Natural killer cell treated with Interleukin-12 subunit alpha and Interleukin-12 subunit beta and Interleukin-15 and Interleukin-18, amount 100 ng/mL, for 72 hours (primary cell): ENCODE measurements around the gene SH2B3. TPM values are rescaled to one million over a fixed set of nuclear protein-coding genes. Genes with fewer than 3 reads are reported as not detected.
"Not testable (repeated sequence)": the region's sequence is repeated elsewhere in the genome, so short reads cannot be mapped to it uniquely, and the experiment has no call there.

Experiments used
- ATAC-seq, 2 donors: fragments of 150-1000 bp; cut with Tn5 transposase in 1 of 2; sonication (Bioruptor Pico), chemical (Tn5 transposase) in 1 of 2; 2 replicates each; pipeline ENCODE4 v1.10.0; 2021
- DNase-seq: peaks from one replicate; pipeline ENCODE4 v3.0.0; 2022; ENCODE audit warnings: low spot score
- H3K27ac Mint-ChIP-seq, 2 donors: 1 replicate in 1 of 2; 2 replicates in 1 of 2; pipeline ENCODE4 v1.8.0; 2022; ENCODE audit warnings: mixed read lengths in 2 of 2, mild to moderate bottlenecking in 1 of 2, moderate library complexity in 1 of 2
- H3K27me3 Mint-ChIP-seq, 2 donors: 1 replicate in 1 of 2; 2 replicates in 1 of 2; pipeline ENCODE4 v1.8.0; 2022; ENCODE audit warnings: mixed read lengths in 2 of 2
- H3K36me3 Mint-ChIP-seq: one replicate; pipeline ENCODE4 v1.8.0; 2022; ENCODE audit warnings: mixed read lengths
- H3K4me1 Mint-ChIP-seq, 2 donors: 1 replicate in 1 of 2; 2 replicates in 1 of 2; pipeline ENCODE4 v1.8.0; 2022; ENCODE audit warnings: low read depth in 2 of 2, mixed read lengths in 2 of 2, mild to moderate bottlenecking in 1 of 2
- H3K4me3 Mint-ChIP-seq: one replicate; pipeline ENCODE4 v1.8.0; 2022; ENCODE audit warnings: mixed read lengths
- H3K9me3 Mint-ChIP-seq: 2 replicates; pipeline ENCODE4 v1.8.0; 2022; ENCODE audit warnings: mixed read lengths
- total RNA-seq, 2 donors: library from RNA; stranded (reverse); gene quantifications; one replicate each; pipeline ENCODE4 v1.2.3, GENCODE V29; 2022

The SH2B3 gene
- total RNA-seq, 2 donors from 2014 or later: 10.0 to 12.2 TPM

GRCh38 chr12:111368788-111369495 lies 36.8 kb upstream of the SH2B3 start, which contains the start of gene PHETA1:
TSS of gene PHETA1 (minus strand) at chr12:111369095. CDS start at chr12:111363427, 5,668 bp downstream.
- peak within 1 kb of the TSS; percentile 82 for H3K4me3 Mint-ChIP-seq
- H3K27me3 Mint-ChIP-seq: peaks cover 0 to 4% of the 10 kb centered on the region in 2 donors
- H3K9me3 Mint-ChIP-seq: no peaks in the 10 kb centered on the region
- peaks cover 19 to 21% of the 10 kb centered on the region in 2 donors for H3K4me1 Mint-ChIP-seq
- DNase-seq (peak; percentile 95), ATAC-seq (peak; percentile 98)
- H3K36me3 Mint-ChIP-seq: no peaks in the 10 kb centered on the region
- H3K27ac Mint-ChIP-seq: no peak within 1 kb of the TSS

DNA sequence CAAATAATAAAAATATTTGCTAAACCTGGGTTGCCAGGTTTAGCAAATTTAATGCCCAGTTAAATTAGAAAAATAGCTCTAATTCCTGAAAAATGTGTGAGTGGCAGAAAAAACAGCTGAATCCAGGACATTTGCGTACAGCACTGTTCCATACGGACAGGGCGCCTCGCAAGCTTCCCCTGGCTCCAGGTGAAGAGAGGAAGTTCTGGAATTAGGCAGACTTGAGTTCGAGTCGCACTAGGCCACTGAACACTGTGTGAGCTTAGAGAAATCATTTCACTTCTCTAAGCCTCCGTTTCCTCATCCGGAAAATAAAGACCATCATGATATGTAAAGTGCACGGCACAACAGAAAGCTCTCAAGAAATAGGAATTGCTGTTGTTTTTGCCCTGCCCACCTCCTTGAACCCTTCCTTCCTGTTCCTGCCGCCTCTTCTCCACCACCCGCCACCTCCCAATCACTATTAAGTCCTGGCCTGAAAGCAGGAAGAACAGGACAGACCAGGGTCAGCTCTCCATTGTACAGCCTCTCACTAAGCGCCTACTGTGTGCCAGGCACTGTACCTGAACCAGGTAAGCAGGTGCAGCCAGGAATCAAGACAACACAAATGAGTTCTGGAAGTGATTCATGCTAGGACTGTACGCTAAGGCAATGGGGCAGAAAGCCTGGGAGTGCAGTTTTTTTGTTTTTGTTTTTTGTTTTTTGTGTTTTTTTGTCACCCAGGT lies 36.1 kb upstream of the SH2B3 start:
- ATAC-seq (no peak), DNase-seq (no peak)
- Mint-ChIP-seq H3K36me3 (no peaks in the 10 kb centered on the region), H3K4me1 (peaks cover 19 to 21% of the 10 kb centered on the region in 2 donors), H3K27ac (no peak overlapping the region), H3K9me3 (no peaks in the 10 kb centered on the region), H3K4me3 (no peak overlapping the region), H3K27me3 (peaks cover 0 to 4% of the 10 kb centered on the region in 2 donors)

- H3K4me3 Mint-ChIP-seq, H3K9me3 Mint-ChIP-seq, ATAC-seq, H3K27ac Mint-ChIP-seq, H3K27me3 Mint-ChIP-seq, H3K4me1 Mint-ChIP-seq, DNase-seq, H3K36me3 Mint-ChIP-seq: not testable (repeated sequence)
These were observed 32.5 kb upstream of the SH2B3 start for GRCh38 chr12:111373231-111373630.

- peaks cover 0 to 10% of the 10 kb centered on the region in 2 donors for H3K27me3 Mint-ChIP-seq
- H3K27ac Mint-ChIP-seq: no peak overlapping the region
- H3K9me3 Mint-ChIP-seq: no peaks in the 10 kb centered on the region
- ATAC-seq (no peak), DNase-seq (no peak)
- no peak overlapping the region for H3K4me3 Mint-ChIP-seq
- H3K36me3 Mint-ChIP-seq: no peaks in the 10 kb centered on the region
- no peaks in the 10 kb centered on the region for H3K4me1 Mint-ChIP-seq
These were observed 28.3 kb upstream of the SH2B3 start for GRCh38 chr12:111377440-111377839.

DNA sequence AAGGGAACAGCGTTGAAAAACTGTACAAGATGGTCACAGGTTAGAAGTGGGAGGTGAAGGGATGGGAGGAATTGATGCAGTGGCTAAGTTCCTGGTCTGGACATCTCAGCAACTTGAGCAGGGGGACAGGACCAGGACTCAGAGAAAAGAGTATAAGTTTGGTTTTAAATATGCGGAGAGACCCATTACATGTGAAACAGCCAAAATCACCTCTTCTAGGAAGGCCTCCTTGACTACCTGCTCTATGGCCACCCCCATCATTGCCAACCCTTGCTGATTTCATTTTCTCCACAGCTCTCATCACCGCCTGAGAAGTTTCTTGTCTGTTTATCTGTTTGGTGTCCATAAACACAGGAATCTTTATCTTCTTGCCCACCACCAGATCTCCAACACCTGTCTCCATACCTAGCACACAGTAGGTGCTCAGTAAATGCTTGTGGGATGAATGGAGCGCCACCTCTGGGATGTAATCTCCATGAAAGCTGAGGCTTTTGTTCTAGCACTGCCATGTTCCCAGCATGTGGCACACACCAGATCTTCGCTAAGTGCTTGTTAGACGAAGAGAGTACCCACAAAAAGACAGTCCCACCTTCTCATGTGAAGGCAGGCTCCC lies 25.7 kb upstream of the SH2B3 start:
- no peaks in the 10 kb centered on the region for H3K9me3 Mint-ChIP-seq
- ATAC-seq: no peak
- peaks cover 6 to 9% of the 10 kb centered on the region in 2 donors for H3K27me3 Mint-ChIP-seq
- H3K4me3 Mint-ChIP-seq: no peak overlapping the region
- no peak for DNase-seq
- H3K36me3 Mint-ChIP-seq: no peaks in the 10 kb centered on the region
- H3K4me1 Mint-ChIP-seq: no peaks in the 10 kb centered on the region
- H3K27ac Mint-ChIP-seq: no peak overlapping the region

DNA sequence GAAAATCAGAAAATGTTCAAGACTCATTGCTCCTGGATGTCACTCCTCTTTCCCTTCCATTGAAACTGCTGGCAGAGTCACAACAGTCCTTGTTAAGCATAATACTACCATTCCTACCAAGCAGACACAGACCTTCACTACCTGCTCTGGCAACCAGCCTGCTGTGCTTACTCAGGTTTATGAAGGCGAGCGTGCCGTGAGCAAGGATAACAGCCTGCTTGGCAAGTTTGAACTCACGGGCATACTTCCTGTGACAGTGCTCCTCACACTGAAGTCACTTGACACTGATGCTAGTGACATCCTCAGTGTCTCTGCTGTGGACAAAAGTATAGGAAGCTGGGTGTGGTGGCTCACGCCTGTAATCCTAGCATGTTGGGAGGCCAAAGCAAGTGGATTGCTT lies 21.1 kb upstream of the SH2B3 start:
- no peaks in the 10 kb centered on the region for H3K4me1 Mint-ChIP-seq
- DNase-seq: no peak
- no peak overlapping the region for H3K27ac Mint-ChIP-seq
- no peaks in the 10 kb centered on the region for H3K9me3 Mint-ChIP-seq
- H3K27me3 Mint-ChIP-seq: peaks cover 15 to 18% of the 10 kb centered on the region in 2 donors
- no peaks in the 10 kb centered on the region for H3K36me3 Mint-ChIP-seq
- no peak for ATAC-seq
- H3K4me3 Mint-ChIP-seq: no peak overlapping the region

- Mint-ChIP-seq H3K27ac (no peak overlapping the region), H3K4me3 (no peak overlapping the region), H3K9me3 (no peaks in the 10 kb centered on the region), H3K4me1 (no peaks in the 10 kb centered on the region), H3K27me3 (peaks cover 10 to 19% of the 10 kb centered on the region in 2 donors), H3K36me3 (no peaks in the 10 kb centered on the region)
- DNase-seq (no peak), ATAC-seq (no peak)
These were observed 18.8 kb upstream of the SH2B3 start for GRCh38 chr12:111386885-111387284.

DNA sequence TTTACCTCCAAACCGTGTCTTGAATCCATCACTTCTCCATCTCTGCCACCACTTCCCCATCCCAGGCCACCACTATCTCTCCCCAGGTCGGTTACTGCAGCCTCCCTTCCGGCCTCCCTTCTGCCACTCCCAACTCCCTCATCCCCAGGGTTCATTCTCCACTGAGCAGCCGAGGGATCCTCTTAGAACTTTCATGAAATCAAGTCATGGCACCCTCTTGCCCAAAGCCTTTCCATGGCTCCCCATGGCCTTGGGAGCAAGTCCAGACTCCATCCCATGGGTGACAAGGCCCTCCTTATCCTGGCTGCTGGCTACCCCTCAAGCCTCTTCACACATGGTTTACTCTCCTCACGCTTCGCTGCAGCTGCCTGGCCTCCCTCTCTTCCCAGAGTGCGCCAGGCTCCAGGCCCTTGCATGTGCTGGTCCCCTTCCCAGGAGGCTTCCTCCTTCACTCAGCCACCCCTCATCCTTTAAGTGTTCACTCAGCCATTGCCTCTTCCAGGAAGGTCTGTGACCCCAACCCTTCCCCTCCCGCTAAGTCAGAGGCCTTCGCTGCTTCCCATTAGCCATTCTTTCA lies 17.9 kb upstream of the SH2B3 start:
- Mint-ChIP-seq H3K4me1 (no peaks in the 10 kb centered on the region), H3K27me3 (peaks cover 9 to 19% of the 10 kb centered on the region in 2 donors), H3K4me3 (no peak overlapping the region), H3K9me3 (no peaks in the 10 kb centered on the region), H3K36me3 (no peaks in the 10 kb centered on the region), H3K27ac (no peak overlapping the region)
- ATAC-seq (no peak), DNase-seq (no peak)

GRCh38 chr12:111389635-111390034 lies 16.1 kb upstream of the SH2B3 start:
- Mint-ChIP-seq H3K4me3 (no peak overlapping the region), H3K36me3 (no peaks in the 10 kb centered on the region), H3K9me3 (no peaks in the 10 kb centered on the region), H3K27ac (no peak overlapping the region), H3K27me3 (peaks cover 9 to 17% of the 10 kb centered on the region in 2 donors), H3K4me1 (no peaks in the 10 kb centered on the region)
- no peak for DNase-seq
- ATAC-seq: peak in 1 of 2 donors; percentile 29

GRCh38 chr12:111390910-111391309 lies 14.8 kb upstream of the SH2B3 start:
- H3K27ac Mint-ChIP-seq: no peak overlapping the region
- H3K9me3 Mint-ChIP-seq: no peaks in the 10 kb centered on the region
- no peaks in the 10 kb centered on the region for H3K36me3 Mint-ChIP-seq
- no peak for ATAC-seq
- H3K4me3 Mint-ChIP-seq: no peak overlapping the region
- peaks cover 3 to 8% of the 10 kb centered on the region in 2 donors for H3K27me3 Mint-ChIP-seq
- DNase-seq: no peak
- no peaks in the 10 kb centered on the region for H3K4me1 Mint-ChIP-seq

DNA sequence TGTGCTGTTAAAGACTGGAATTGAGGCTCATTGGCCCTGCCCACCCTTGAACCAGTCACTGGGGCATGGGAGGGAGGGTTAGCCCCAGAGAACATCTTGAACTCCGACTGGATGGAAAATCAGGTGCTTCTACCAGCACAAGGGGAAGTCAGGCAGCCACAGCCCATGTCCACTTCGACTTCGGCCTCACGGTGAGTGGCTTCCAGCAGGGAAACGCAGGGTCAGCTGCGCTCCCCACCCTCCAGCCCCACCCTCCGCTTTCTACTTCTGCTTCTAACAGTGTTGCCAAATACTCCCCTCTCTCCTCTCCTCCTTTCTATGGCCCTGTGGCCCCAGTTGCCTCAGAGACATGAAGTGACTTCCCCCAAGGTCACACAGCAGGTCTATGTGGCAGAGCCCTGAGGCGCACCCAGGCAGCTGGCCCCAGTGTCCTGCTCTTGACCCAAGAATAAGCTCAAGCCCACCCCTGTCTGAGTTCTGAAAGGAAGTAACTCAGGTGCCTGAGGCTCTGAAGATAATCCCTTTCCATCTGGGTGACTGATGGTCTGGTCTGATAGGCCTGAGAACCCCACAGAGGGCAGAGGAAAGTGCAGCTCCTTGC lies 11.9 kb upstream of the SH2B3 start:
- Mint-ChIP-seq H3K4me3 (no peak overlapping the region), H3K9me3 (no peaks in the 10 kb centered on the region), H3K4me1 (peaks cover 6 to 8% of the 10 kb centered on the region in 2 donors), H3K27me3 (peaks cover 5 to 8% of the 10 kb centered on the region in 2 donors), H3K36me3 (no peaks in the 10 kb centered on the region), H3K27ac (no peak overlapping the region)
- peak in 1 of 2 donors; percentile 34 for ATAC-seq
- no peak for DNase-seq

- no peak overlapping the region for H3K27ac Mint-ChIP-seq
- H3K27me3 Mint-ChIP-seq: peaks cover 4 to 6% of the 10 kb centered on the region in 2 donors
- H3K4me1 Mint-ChIP-seq: peaks cover 11 to 12% of the 10 kb centered on the region in 2 donors
These were observed 11.2 kb upstream of the SH2B3 start for GRCh38 chr12:111394480-111394879.

DNA sequence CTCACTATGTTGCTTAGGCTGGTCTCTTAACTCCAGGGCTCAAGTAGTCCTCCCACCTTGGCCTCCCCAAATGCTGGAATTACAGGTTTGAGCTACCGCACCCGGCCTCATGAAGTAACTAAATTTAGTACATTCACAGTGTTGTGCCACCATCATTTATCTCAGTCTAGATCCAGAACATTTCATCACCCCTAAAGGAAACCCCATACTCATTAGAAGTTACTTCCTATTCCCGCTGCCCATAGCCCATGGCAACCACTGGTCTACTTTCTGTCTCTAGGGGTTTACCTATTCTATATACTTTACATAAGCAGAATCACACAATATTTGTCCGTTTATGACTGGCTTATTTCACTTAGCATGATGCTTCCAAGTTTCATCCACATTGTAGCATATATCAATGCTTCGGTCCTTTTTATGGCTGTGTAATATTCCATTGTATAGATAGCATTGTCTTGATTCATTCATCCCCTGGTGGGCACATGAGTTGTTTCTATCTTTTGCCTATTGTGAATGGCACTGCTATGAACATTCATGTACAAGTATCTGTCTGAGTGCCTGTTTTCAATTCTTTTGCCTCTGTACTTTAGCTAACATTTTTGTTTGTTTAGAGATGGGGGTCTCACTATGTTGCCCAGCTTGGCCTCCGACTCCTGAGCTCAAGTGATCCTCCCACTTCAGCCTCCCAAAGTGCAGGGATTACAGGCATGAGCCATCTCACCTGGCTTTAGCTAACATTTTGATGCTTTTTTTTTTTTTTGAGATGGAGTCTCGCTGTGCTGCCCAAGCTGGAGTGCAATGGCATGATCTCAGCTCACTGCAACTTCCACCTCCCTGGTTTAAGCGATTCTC lies 10.2 kb upstream of the SH2B3 start:
- ATAC-seq (no peak), DNase-seq (no peak)
- H3K27me3 Mint-ChIP-seq: peaks cover 13 to 15% of the 10 kb centered on the region in 2 donors
- no peaks in the 10 kb centered on the region for H3K9me3 Mint-ChIP-seq
- H3K27ac Mint-ChIP-seq: no peak overlapping the region
- H3K4me3 Mint-ChIP-seq: no peak overlapping the region
- H3K4me1 Mint-ChIP-seq: peaks cover 19 to 23% of the 10 kb centered on the region in 2 donors
- peaks cover 7% of the 10 kb centered on the region for H3K36me3 Mint-ChIP-seq

More at GRCh38 chr12:111394480-111394879, 11.2 kb upstream of the SH2B3 start:
- Mint-ChIP-seq H3K36me3 (peaks cover 1% of the 10 kb centered on the region), H3K9me3 (no peaks in the 10 kb centered on the region), H3K4me3 (no peak overlapping the region)
- no peak for ATAC-seq
- no peak for DNase-seq
